ENCODE data around the gene RNU5D-1. TPM values are rescaled to one million over a fixed set of nuclear protein-coding genes. Genes with fewer than 3 reads are reported as not detected.

Gene RNU5D-1
- total and polyA plus RNA-seq, 2 of the 13 experiments (the other 11 are each of a cell fraction or from before 2014, with no cell fraction given), result 165 TPM; not detected in 1

DNA sequence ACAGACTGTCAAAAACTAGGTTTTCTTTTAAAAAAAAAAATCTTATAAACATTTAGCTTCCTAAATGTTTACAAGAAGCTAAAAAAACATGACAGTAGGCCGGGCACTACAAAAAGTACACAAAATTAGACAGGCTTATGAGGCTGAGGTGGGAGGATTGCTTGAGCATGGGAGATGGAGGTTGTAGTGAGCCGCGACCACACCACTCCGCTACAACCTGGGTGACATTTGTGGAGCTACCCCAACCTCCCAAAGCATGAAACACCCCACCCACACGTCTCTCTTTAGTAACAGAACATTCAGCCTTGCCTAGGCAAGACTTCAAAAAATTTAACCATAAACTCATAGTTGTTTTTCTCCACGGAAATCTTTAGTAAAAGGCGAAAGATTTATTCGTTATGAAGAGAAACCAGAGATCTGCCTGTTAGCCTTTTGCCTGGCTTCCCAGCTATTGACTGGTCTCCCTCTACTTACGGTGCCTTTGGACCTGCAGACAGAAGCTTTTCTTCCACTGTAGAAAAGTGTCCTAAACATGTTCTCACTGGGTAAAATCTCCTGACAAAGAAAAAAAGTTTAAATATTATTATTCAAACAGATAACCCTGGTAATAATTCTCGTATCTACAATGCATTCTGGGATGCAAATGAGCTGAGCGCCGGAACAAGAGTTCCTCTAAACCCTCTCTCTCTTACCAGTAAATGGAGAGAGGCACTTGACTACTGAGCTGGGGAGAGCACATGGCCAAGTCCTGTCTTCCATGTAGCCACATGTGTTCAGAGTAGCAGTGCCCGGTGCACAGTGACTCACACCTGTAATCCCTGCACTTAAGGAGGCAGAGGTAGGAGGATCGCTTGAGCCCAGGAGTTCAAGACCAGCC is 9.2 kb downstream of the RNU5D-1 start (continued):
- TF ChIP-seq, protein P1, sequence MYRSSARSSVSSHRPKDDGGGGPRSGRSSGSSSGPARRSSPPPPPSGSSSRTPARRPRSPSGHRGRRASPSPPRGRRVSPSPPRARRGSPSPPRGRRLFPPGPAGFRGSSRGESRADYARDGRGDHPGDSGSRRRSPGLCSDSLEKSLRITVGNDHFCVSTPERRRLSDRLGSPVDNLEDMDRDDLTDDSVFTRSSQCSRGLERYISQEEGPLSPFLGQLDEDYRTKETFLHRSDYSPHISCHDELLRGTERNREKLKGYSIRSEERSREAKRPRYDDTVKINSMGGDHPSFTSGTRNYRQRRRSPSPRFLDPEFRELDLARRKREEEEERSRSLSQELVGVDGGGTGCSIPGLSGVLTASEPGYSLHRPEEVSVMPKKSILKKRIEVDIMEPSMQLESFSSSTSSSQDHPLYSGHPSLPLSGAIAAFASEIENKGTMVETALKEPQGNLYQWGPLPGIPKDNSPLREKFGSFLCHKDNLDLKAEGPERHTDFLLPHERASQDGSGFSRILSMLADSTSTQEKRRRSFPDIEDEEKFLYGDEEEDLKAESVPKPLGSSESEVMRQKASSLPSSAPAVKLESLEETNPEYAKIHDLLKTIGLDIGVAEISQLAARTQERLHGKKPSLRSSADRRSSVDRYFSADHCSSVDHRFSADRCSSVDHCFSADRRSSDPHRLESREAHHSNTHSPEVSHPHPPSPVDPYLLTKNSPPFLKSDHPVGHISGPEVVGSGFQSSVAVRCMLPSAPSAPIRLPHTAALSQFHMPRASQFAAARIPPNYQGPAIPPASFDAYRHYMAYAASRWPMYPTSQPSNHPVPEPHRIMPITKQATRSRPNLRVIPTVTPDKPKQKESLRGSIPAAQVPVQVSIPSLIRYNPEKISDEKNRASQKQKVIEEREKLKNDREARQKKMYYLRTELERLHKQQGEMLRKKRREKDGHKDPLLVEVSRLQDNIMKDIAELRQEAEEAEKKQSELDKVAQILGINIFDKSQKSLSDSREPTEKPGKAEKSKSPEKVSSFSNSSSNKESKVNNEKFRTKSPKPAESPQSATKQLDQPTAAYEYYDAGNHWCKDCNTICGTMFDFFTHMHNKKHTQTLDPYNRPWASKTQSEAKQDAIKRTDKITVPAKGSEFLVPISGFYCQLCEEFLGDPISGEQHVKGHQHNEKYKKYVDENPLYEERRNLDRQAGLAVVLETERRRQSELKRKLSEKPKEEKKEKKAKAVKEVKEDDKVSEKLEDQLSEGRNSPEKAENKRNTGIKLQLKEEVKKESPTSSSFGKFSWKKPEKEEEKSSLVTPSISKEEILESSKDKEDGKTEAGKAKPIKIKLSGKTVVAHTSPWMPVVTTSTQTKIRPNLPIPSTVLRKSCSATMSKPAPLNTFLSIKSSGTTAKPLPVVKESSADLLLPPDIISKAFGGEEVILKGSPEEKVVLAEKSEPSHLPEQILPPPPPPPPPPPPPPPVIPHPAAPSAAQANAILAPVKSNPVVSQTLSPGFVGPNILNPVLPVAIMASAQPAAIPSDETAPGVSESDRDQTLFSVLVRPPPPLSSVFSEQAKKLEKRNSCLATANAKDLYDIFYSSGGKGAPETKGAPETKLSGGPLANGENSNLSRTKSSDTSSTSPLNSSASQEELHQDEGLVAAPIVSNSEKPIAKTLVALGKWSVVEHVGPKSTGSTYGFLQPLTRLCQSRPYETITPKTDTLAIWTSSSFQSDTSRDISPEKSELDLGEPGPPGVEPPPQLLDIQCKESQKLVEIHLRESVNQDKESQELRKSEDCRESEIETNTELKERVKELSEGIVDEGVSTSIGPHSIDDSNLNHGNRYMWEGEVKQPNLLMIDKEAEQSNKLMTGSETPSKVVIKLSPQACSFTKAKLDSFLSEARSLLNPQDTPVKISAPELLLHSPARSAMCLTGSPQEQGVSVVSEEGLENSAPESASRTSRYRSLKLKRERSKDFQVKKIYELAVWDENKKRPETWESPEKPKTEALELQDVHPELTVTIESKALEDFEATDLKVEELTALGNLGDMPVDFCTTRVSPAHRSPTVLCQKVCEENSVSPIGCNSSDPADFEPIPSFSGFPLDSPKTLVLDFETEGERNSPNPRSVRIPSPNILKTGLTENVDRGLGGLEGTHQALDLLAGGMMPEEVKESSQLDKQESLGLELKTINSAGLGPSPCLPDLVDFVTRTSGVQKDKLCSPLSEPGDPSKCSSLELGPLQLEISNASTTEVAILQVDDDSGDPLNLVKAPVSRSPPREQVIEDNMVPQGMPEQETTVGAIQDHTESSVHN (CRISPR knock-in tag; IDR thresholded peaks at IDR 0.05), result no peak
- TF ChIP-seq ZNF780A (CRISPR knock-in tag; IDR thresholded peaks at IDR 0.05), result no peak
- no peak for TF ChIP-seq ZNF563 (CRISPR knock-in tag; IDR thresholded peaks at IDR 0.05)
- TF ChIP-seq, protein P2, sequence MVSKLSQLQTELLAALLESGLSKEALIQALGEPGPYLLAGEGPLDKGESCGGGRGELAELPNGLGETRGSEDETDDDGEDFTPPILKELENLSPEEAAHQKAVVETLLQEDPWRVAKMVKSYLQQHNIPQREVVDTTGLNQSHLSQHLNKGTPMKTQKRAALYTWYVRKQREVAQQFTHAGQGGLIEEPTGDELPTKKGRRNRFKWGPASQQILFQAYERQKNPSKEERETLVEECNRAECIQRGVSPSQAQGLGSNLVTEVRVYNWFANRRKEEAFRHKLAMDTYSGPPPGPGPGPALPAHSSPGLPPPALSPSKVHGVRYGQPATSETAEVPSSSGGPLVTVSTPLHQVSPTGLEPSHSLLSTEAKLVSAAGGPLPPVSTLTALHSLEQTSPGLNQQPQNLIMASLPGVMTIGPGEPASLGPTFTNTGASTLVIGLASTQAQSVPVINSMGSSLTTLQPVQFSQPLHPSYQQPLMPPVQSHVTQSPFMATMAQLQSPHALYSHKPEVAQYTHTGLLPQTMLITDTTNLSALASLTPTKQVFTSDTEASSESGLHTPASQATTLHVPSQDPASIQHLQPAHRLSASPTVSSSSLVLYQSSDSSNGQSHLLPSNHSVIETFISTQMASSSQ (IDR thresholded peaks at IDR 0.05; ENCODE audit: low read depth), result peak; percentile 66
- TF ChIP-seq, protein P2 (CRISPR knock-in tag; IDR thresholded peaks at IDR 0.05; ENCODE audit: borderline replicate concordance), result peak; percentile 63; the same call in 1 of the 2 replicates
- TF ChIP-seq, protein P3, sequence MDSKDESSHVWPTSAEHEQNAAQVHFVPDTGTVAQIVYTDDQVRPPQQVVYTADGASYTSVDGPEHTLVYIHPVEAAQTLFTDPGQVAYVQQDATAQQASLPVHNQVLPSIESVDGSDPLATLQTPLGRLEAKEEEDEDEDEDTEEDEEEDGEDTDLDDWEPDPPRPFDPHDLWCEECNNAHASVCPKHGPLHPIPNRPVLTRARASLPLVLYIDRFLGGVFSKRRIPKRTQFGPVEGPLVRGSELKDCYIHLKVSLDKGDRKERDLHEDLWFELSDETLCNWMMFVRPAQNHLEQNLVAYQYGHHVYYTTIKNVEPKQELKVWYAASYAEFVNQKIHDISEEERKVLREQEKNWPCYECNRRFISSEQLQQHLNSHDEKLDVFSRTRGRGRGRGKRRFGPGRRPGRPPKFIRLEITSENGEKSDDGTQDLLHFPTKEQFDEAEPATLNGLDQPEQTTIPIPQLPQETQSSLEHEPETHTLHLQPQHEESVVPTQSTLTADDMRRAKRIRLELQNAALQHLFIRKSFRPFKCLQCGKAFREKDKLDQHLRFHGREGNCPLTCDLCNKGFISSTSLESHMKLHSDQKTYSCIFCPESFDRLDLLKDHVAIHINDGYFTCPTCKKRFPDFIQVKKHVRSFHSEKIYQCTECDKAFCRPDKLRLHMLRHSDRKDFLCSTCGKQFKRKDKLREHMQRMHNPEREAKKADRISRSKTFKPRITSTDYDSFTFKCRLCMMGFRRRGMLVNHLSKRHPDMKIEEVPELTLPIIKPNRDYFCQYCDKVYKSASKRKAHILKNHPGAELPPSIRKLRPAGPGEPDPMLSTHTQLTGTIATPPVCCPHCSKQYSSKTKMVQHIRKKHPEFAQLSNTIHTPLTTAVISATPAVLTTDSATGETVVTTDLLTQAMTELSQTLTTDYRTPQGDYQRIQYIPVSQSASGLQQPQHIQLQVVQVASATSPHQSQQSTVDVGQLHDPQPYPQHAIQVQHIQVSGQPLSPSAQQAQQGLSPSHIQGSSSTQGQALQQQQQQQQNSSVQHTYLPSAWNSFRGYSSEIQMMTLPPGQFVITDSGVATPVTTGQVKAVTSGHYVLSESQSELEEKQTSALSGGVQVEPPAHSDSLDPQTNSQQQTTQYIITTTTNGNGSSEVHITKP (CRISPR knock-in tag; IDR thresholded peaks at IDR 0.05; ENCODE audit: low read depth), result no peak
- peak; percentile 42 for TF ChIP-seq ZNF7 (CRISPR knock-in tag; IDR thresholded peaks at IDR 0.05)
- TF ChIP-seq ZFP36 (IDR thresholded peaks at IDR 0.05; ENCODE audit: borderline replicate concordance, low read depth, low read length, partially characterized antibody), result peak; percentile 21
- TF ChIP-seq, protein P4, sequence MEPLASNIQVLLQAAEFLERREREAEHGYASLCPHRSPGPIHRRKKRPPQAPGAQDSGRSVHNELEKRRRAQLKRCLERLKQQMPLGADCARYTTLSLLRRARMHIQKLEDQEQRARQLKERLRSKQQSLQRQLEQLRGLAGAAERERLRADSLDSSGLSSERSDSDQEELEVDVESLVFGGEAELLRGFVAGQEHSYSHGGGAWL (CRISPR knock-in tag; IDR thresholded peaks at IDR 0.05), result no peak
- no peak for TF ChIP-seq ZNF75D (CRISPR knock-in tag; IDR thresholded peaks at IDR 0.05; ENCODE audit: borderline replicate concordance)
- TF ChIP-seq SRF (IDR thresholded peaks at IDR 0.05; ENCODE audit: low read depth, low read length), result peak; percentile 59

Data from HepG2 (cell line).